Ascending aorta (tissue), 2 donors: ENCODE data around the gene PUS7. TPM values are rescaled to one million over a fixed set of nuclear protein-coding genes. Genes with fewer than 3 reads are reported as not detected.
"Not testable (repeated sequence)": the region's sequence is repeated elsewhere in the genome, so short reads cannot be mapped to it uniquely, and the experiment has no call there.

Experiments used
- DNase-seq, 2 donors: peaks; one replicate each; pipeline ENCODE4 v3.0.0-alpha.2; 2019; ENCODE audit warnings: low spot score in 2 of 2
- H3K27ac ChIP-seq, 2 donors: fragments of 200-600 bp; sonication (generic); one replicate each; pipeline ENCODE4 v1.5.1; 2016 to 2017; ENCODE audit warnings: mild to moderate bottlenecking in 1 of 2
- H3K27me3 ChIP-seq: fragments of 200-600 bp; sonication (generic); one replicate; pipeline ENCODE4 v1.5.1; 2017
- H3K36me3 ChIP-seq, 2 donors: fragments of 200-600 bp; sonication (generic); one replicate each; pipeline ENCODE4 v1.5.1; 2016
- H3K4me1 ChIP-seq, 2 donors: fragments of 200-600 bp; sonication (generic); one replicate each; pipeline ENCODE4 v1.5.1; 2016 to 2017; ENCODE audit warnings: mild to moderate bottlenecking in 1 of 2
- H3K4me3 ChIP-seq, 2 donors: fragments of 200-600 bp; sonication (generic); one replicate each; pipeline ENCODE4 v1.5.1; 2016 to 2017; ENCODE audit warnings: mild to moderate bottlenecking in 1 of 2
- H3K9me3 ChIP-seq, 2 donors: fragments of 200-600 bp; sonication (generic); one replicate each; pipeline ENCODE4 v1.5.1; 2016
- CTCF ChIP-seq, 3 experiments: fragments of 200-600 bp in 2 of 3; fragments of 450-650 bp in 1 of 3; sonication (generic) in 2 of 3; IDR thresholded peaks; one replicate each; pipeline ENCODE4 v1.5.1; 2016 to 2019; ENCODE audit warnings: antibody characterized with exemption in 3 of 3, mild to moderate bottlenecking in 1 of 3, moderate library complexity in 1 of 3
- intact Hi-C: fragments of 100-400 bp; cut with DNase I; formaldehyde crosslinking; loops from one replicate; pipeline ENCODE4 v1.15.1; 2023
- total RNA-seq: library from RNA; depleted of rRNA; stranded (reverse); fragments of >200 nt; gene quantifications from one replicate; pipeline ENCODE4 v1.1.0, GENCODE V29; 2016

PUS7 gene
- total RNA-seq, 1 donor from 2014 or later: 17.2 TPM

DNA sequence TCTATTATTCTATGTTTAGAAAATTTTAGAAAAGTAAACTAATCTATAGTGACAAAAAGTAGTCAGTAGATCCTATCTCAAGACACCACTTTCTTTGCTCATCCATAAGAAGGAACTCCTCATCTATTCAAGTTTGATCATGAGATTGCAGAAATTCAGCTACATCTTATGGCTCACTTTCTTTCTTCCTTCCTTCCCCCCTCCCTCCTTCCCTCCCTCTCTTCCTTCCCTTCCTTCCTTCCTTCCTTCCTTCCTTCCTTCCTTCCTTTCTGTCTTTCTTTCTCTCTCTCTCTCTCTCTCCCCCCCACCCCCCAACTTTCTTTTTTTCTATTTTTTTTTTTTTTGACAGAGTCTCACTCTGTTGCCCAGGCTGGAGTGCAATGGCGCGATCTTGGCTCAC is 98.1 kb downstream of the PUS7 start:
- Histone ChIP-seq H3K27ac (no peak overlapping the region), H3K27me3 (no peaks in the 10 kb centered on the region), H3K9me3 (no peaks in the 10 kb centered on the region), H3K36me3 (no peaks in the 10 kb centered on the region), H3K4me3 (no peak overlapping the region), H3K4me1 (no peaks in the 10 kb centered on the region)
- intact Hi-C loops: no loop called here
- no peak for TF ChIP-seq CTCF (IDR thresholded peaks at IDR 0.05)
- no peak for DNase-seq

DNA sequence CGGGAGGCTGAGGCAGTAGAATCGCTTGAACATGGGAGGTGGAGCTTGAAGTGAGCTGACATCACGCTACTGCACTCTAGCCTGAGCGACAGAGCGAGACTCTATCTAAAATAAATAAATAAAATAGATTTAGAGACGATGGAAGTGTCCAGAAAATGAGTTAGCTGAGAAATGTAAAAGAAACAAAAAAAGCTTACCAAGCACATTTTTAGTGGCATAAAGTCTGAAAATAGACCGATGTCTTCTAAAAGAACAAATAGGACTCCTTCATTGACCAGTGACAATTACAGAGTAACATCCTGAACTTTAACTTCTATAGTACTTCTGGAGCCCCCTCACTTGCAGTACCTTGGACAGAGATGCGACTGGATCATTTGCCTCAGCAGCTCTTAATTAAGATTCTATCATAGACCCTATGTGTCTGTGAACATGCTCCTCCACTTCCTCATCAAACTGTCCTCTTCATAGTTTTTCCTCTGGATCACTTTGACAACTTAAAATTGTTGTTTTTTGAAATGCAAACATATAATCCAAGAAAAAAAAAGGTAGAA is 108.1 kb downstream of the PUS7 start:
- no peak for TF ChIP-seq CTCF (IDR thresholded peaks at IDR 0.05)

GRCh38 chr7:105410774-105411173 is 111.3 kb downstream of the PUS7 start:
- H3K9me3 ChIP-seq, DNase-seq, H3K27me3 ChIP-seq, H3K27ac ChIP-seq, intact Hi-C loops, H3K36me3 ChIP-seq, H3K4me3 ChIP-seq, H3K4me1 ChIP-seq: not testable (repeated sequence)

More for the DNA sequence above, 108.1 kb downstream of the PUS7 start:
- no peak overlapping the region for H3K27ac ChIP-seq
- H3K27me3 ChIP-seq: no peaks in the 10 kb centered on the region
- no peak overlapping the region for H3K4me3 ChIP-seq
- no peaks in the 10 kb centered on the region for H3K9me3 ChIP-seq
- H3K36me3 ChIP-seq: no peaks in the 10 kb centered on the region
- intact Hi-C loops: no loop called here
- no peaks in the 10 kb centered on the region for H3K4me1 ChIP-seq
- DNase-seq: no peak

DNA sequence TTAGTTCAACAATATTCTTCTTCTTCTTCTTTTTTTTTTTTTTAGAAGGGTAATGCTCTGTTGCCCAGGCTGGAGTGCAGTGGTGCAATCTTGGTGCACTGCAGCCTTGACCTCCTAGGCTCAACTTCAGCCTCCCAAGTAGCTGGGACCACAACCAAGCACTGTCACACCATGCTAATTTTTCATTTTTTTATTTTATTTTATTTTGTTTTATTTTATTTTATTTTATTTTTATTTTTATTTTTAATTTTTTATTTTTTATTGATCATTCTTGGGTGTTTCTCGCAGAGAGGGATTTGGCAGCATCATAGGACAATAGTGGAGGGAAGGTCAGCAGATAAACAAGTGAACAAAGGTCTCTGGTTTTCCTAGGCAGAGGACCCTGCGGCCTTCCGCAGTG is 112.3 kb downstream of the PUS7 start:
- H3K27me3 ChIP-seq, H3K27ac ChIP-seq, H3K9me3 ChIP-seq, DNase-seq, H3K4me1 ChIP-seq, H3K36me3 ChIP-seq, H3K4me3 ChIP-seq, intact Hi-C loops: not testable (repeated sequence)

DNA sequence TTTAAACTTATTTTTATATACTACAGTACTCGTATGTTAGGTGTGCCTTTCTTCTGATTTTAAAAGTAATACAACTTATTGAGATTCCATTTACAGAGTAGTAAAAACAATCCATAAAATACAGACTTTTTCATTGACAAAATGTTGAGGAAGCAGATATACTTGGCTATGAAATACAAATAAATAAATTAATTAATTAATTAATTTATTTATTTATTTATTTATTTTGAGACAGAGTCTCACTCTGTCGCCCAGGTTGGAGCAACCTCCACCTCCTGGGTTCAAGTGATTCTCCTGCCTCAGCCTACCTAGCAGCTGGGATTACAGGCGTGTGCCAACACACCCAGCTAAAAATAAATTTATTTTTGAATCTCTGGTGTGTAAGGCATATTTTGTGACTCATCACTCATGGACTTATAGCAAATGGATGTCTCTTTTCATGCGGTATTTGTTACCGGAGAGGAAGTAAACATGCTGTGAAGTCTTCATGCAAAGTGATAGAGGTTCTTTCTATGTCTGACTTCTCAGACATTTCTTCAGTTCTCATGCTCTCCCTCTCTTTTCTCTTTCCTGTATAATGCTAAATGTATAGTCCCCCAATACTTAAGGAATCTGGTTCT is 113.2 kb downstream of the PUS7 start:
- H3K36me3 ChIP-seq: no peaks in the 10 kb centered on the region
- no peaks in the 10 kb centered on the region for H3K27me3 ChIP-seq
- no peak overlapping the region for H3K4me3 ChIP-seq
- no peak for DNase-seq
- intact Hi-C loops: no loop called here
- TF ChIP-seq CTCF (IDR thresholded peaks at IDR 0.05): no peak
- no peak overlapping the region for H3K27ac ChIP-seq
- no peaks in the 10 kb centered on the region for H3K9me3 ChIP-seq
- no peaks in the 10 kb centered on the region for H3K4me1 ChIP-seq

Other genes starting within 250 kb of the PUS7 start
- 26.2 TPM for gene SRPK2, start 133.3 kb downstream of the PUS7 start, total RNA-seq
- 8.9 TPM for gene RINT1, start 9.9 kb upstream of the PUS7 start, total RNA-seq
- gene EFCAB10, start 59.2 kb upstream of the PUS7 start, total RNA-seq: not detected